Heart left ventricle (tissue), 16 donors: ENCODE data around the gene SLC26A4. TPM values are rescaled to one million over a fixed set of nuclear protein-coding genes. Genes with fewer than 3 reads are reported as not detected.
A peak's percentile ranks its signal among the peaks of the same experiment; 100 is the strongest.

ENCODE experiments used
- ATAC-seq, 4 donors: fragments of 200-7000 bp; cut with Tn5 transposase; one replicate each; pipeline ENCODE4 v1.9.1; 2020 to 2022; ENCODE audit warnings: moderate library complexity in 4 of 4, mild to moderate bottlenecking in 3 of 4, moderate number of reproducible peaks in 1 of 4
- DNase-seq, 5 donors: peaks; one replicate each; pipeline ENCODE4 v3.0.0-alpha.2; 2020
- H3K27ac ChIP-seq, 12 donors: fragments of 200-600 bp; sonication (generic) in 4 of 12; one replicate each; pipeline versions ENCODE4 v1.5.0 to v1.8.0; 2016 to 2022; ENCODE audit warnings: mild to moderate bottlenecking in 2 of 12
- H3K27me3 ChIP-seq, 9 donors: fragments of 200-600 bp; sonication (generic) in 2 of 9; one replicate each; pipeline versions ENCODE4 v1.5.1 to v1.8.0; 2016 to 2022; ENCODE audit warnings: mild to moderate bottlenecking in 3 of 9
- H3K36me3 ChIP-seq, 9 donors: fragments of 200-600 bp; sonication (generic) in 2 of 9; one replicate each; pipeline versions ENCODE4 v1.5.0 to v1.8.0; 2018 to 2022; ENCODE audit warnings: mild to moderate bottlenecking in 2 of 9
- H3K4me1 ChIP-seq, 12 donors: fragments of 200-600 bp; sonication (generic) in 4 of 12; one replicate each; pipeline versions ENCODE4 v1.5.0 to v1.8.0; 2016 to 2022; ENCODE audit warnings: mild to moderate bottlenecking in 3 of 12
- H3K4me3 ChIP-seq, 12 donors: fragments of 200-600 bp; sonication (generic) in 4 of 12; one replicate each; pipeline versions ENCODE4 v1.5.0 to v1.8.0; 2017 to 2022; ENCODE audit warnings: mild to moderate bottlenecking in 9 of 12, moderate library complexity in 4 of 12
- H3K9me3 ChIP-seq, 12 donors: fragments of 200-600 bp; sonication (generic) in 4 of 12; one replicate each; pipeline versions ENCODE4 v1.5.0 to v1.8.0; 2016 to 2022; ENCODE audit warnings: mild to moderate bottlenecking in 1 of 12
- POLR2A ChIP-seq, 2 donors: fragments of 450-650 bp; IDR thresholded peaks; one replicate each; pipeline ENCODE4 v1.6.1; 2017; ENCODE audit warnings: antibody characterized with exemption in 2 of 2, mild to moderate bottlenecking in 2 of 2, moderate library complexity in 2 of 2
- WGBS, 4 donors: extraction: QIAGEN DNeasy Blood & Tissue Kit in 2 of 4; methylation state at CpG; one replicate each; pipeline versions ENCODE4 v1.1.5 to v1.1.7; 2013 to 2018; 5-methylcytosine and 5-hydroxymethylcytosine counted together
- intact Hi-C, 10 donors: fragments of 100-400 bp; cut with DNase I; formaldehyde crosslinking; loops; one replicate each; pipeline versions ENCODE4 v1.11.1 to v1.14.2; 2022
- polyA plus RNA-seq, 2 donors: library from polyadenylated mRNA; stranded (reverse); fragments of 200-250 nt; gene quantifications; one replicate each; pipeline ENCODE4 v1.2.3, GENCODE V29; 2013
- total RNA-seq, 9 donors: library from RNA; depleted of rRNA in 2 of 9; stranded (reverse); fragments of >200 nt in 2 of 9; fragmentation: NEBNext Ultra II Directional in 3 of 9; extraction: Animal tissue kit (Norgen Biotek cat#: 25700) in 3 of 9; gene quantifications; one replicate each; pipeline versions ENCODE4 v1.1.0 to v1.2.4, GENCODE V29; 2016 to 2023
- TF ChIP-seq, protein P1 (sequence below), 12 donors: fragments of 200-600 bp; sonication (generic) in 4 of 12; IDR thresholded peaks; one replicate each; pipeline versions ENCODE4 v1.5.0 to v1.8.0; 2018 to 2022; ENCODE audit warnings: antibody characterized with exemption in 12 of 12, mild to moderate bottlenecking in 5 of 12
- donor health status: ischemic (EF 13 %, LVEDD 7.1; RV severe dilation, severe dysfunction).
- donor health status: healthy with polysubstance abuse.
- donor health status: DM: no; HTN: yes; CAD: no.
- donor health status: DM: no; HTN: no; CAD: no.
- donor health status: ischemic (EF 25% LVEDD 6.9; RV normal size, moderate dysfunction).
- donor health status: ischemic (EF 25% LVEDD 5.7; RV mildly dilated, moderate dysfunction).
- donor health status: healthy.
- donor health status: DM: yes; HTN: yes; CAD: no.
- donor health status: ischemic (EF 35%, LVEDD 5.7; RV mildly dilated, moderate dysfunction).
- donor health status: nonischemic (EF 11% LVEDD 7.7; RV severe dilation, severe dysfunction).
- donor health status: DM: yes; HTN: yes; CAD: no.
- donor health status: PGD.
- donor health status: ischemic (EF 29% LVEDD 5.4; RV normal size, mild dysfunction).
- donor health status: nonischemic (EF 23%, LVEDD 6.1; RV moderate dilation, normal function).

Gene SLC26A4
- total and polyA plus RNA-seq, 11 donors, result 0.19 to 1.8 (median 0.42) TPM

DNA sequence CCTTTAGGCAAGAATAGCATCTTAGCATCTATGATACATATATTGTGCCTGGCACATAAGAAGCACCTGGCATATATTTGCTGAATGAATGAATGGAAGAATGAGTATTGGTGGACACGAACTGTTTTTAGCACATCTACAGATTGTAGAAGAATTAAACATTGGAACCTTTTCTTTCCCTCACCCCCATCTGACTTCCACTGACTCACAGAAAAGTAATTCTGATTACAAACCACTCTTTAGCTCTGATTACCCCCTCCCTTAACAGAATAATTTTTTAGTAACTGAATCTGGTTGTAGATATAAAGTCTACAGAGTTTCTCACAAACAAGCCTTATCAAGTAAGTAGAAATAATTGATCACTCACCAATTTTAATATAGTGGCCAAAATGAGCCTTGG lies 31.9 kb downstream of the SLC26A4 start:
- no peak for DNase-seq
- Histone ChIP-seq H3K36me3 (no peaks in the 10 kb centered on the region), H3K4me3 (peak overlapping the region in 2 of 12 donors; percentile 7 to 16), H3K27me3 (no peaks in the 10 kb centered on the region), H3K27ac (peak overlapping the region in 3 of 12 donors; percentile 11 to 49 (median 33)), H3K9me3 (no peaks in the 10 kb centered on the region), H3K4me1 (peaks cover 0 to 44% (median 23%) of the 10 kb centered on the region in 12 donors)
- intact Hi-C loops, result no loop called here
- TF ChIP-seq, protein P1, sequence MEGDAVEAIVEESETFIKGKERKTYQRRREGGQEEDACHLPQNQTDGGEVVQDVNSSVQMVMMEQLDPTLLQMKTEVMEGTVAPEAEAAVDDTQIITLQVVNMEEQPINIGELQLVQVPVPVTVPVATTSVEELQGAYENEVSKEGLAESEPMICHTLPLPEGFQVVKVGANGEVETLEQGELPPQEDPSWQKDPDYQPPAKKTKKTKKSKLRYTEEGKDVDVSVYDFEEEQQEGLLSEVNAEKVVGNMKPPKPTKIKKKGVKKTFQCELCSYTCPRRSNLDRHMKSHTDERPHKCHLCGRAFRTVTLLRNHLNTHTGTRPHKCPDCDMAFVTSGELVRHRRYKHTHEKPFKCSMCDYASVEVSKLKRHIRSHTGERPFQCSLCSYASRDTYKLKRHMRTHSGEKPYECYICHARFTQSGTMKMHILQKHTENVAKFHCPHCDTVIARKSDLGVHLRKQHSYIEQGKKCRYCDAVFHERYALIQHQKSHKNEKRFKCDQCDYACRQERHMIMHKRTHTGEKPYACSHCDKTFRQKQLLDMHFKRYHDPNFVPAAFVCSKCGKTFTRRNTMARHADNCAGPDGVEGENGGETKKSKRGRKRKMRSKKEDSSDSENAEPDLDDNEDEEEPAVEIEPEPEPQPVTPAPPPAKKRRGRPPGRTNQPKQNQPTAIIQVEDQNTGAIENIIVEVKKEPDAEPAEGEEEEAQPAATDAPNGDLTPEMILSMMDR (IDR thresholded peaks at IDR 0.05), result no peak
- no peak for TF ChIP-seq POLR2A (IDR thresholded peaks at IDR 0.05)
- ATAC-seq, result peak in 1 of 4 donors; percentile 25
- 70 to 83% (median 73%) methylated on average over 1 of the region's 1 CpG for WGBS, 4 donors

DNA sequence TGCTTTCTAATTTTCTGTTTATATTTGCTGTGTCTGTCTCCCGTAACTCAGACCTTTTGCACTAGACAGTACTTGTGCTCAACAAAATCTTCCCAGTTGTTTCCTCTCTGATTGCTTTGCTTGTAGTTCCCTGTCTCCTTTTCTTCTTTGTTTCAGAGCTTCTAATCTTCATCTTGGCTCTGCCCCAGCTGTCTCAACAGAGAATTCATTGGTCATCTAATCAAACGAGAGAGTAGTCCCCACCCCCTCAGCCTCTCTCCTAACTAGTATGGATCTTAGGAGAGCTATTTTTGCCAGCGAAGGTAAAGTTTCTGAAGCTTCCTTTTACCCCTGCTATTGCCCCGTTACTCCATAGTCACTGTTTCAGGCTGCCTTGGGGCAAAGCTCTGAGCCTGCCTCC lies 32.8 kb downstream of the SLC26A4 start:
- Histone ChIP-seq H3K9me3 (no peaks in the 10 kb centered on the region), H3K27me3 (no peaks in the 10 kb centered on the region), H3K4me1 (peaks cover 0 to 45% (median 23%) of the 10 kb centered on the region in 12 donors), H3K4me3 (peak overlapping the region in 2 of 12 donors; percentile 7 to 16), H3K36me3 (no peaks in the 10 kb centered on the region), H3K27ac (peak overlapping the region in 5 of 12 donors; percentile 2 to 49 (median 24))
- intact Hi-C loops, result no loop called here
- no peak for ATAC-seq
- no peak for DNase-seq
- TF ChIP-seq, protein P1 (IDR thresholded peaks at IDR 0.05), result no peak
- TF ChIP-seq POLR2A (IDR thresholded peaks at IDR 0.05), result no peak
- WGBS, 4 donors, result 43 to 67% (median 54%) methylated on average over 4 of the region's 4 CpGs

DNA sequence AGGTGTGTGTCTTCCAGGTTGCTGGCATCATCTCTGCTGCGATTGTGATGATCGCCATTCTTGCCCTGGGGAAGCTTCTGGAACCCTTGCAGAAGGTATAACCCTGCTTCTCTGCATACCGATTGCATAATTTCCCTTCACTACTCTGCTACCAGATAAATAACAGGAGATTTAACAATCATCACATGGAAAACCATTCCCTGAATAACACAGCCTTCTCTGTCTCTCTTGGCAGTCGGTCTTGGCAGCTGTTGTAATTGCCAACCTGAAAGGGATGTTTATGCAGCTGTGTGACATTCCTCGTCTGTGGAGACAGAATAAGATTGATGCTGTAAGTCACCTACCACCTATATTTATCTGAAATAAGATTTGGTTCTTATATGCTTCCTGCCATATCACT lies 33.8 kb downstream of the SLC26A4 start:
- Histone ChIP-seq H3K36me3 (no peaks in the 10 kb centered on the region), H3K27me3 (no peaks in the 10 kb centered on the region), H3K4me3 (no peak overlapping the region), H3K4me1 (peaks cover 0 to 45% (median 23%) of the 10 kb centered on the region in 12 donors), H3K9me3 (no peaks in the 10 kb centered on the region), H3K27ac (peak overlapping the region in 5 of 12 donors; percentile 10 to 49 (median 32))
- no peak for TF ChIP-seq POLR2A (IDR thresholded peaks at IDR 0.05)
- TF ChIP-seq, protein P1 (IDR thresholded peaks at IDR 0.05), result no peak
- ATAC-seq, result peak in 3 of 4 donors; percentile 48 to 67 (median 56)
- peak in 1 of 5 donors; percentile 19 for DNase-seq
- intact Hi-C loops, result no loop called here
- WGBS, 4 donors, result 14 to 25% (median 20%) methylated on average over 5 of the region's 5 CpGs

DNA sequence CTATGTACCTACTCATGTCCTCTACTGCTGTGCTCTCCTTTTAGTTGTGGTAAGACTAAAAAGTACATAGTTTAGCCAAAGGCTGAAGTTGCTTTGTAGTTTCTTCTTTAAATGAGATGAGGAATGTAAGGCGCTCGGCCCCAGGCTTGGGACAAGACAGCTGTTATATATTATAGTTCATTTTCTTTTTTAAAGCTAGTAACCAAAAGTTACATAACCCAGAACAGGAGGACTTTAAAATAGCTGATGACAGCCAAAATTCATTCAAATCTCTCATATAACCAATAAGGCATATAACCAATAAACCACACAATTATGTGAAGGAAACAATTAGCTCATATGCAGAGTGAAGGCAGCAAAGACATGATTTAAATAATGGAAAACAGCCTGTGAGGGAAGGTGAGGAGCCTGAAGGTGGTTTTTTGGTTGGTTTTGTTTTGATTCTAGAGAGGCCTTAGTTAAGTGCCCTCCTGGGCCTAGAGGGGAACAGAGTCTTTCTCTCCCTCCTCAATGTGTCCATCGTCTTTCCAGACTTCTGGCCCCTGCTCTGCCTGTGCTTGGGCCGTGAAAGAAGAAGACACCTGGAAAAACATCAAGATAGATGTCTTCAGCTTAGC lies 35.8 kb downstream of the SLC26A4 start:
- H3K4me1 ChIP-seq, result peaks cover 0 to 35% (median 18%) of the 10 kb centered on the region in 12 donors
- no peaks in the 10 kb centered on the region for H3K27me3 ChIP-seq
- no peak overlapping the region for H3K4me3 ChIP-seq
- TF ChIP-seq, protein P1 (IDR thresholded peaks at IDR 0.05), result no peak
- TF ChIP-seq POLR2A (IDR thresholded peaks at IDR 0.05), result no peak
- no peaks in the 10 kb centered on the region for H3K9me3 ChIP-seq
- ATAC-seq, result no peak
- H3K27ac ChIP-seq, result peak overlapping the region in 3 of 12 donors; percentile 19 to 35 (median 20)
- DNase-seq, result no peak
- intact Hi-C loops, result no loop called here
- 85 to 97% (median 92%) methylated on average over 4 of the region's 4 CpGs for WGBS, 4 donors
- H3K36me3 ChIP-seq, result no peaks in the 10 kb centered on the region
